ENCODE results near the gene HOXC13.

- TF ChIP-seq CTCF (IDR thresholded peaks at IDR 0.05; ENCODE audit: insufficient read depth, low read depth, low read length) (no peak), EZH2 (IDR thresholded peaks at IDR 0.05; ENCODE audit: insufficient read depth, low read length) (no peak)
Measured at GRCh38 chr12:53937596-53938325, 870 bp upstream of the HOXC13 start.
